Neural cell (in vitro differentiated cells): Measurements from ENCODE around the gene TRIM25. TPM values are rescaled to one million over a fixed set of nuclear protein-coding genes. Genes with fewer than 3 reads are reported as not detected.

ENCODE experiments used
- H2AFZ ChIP-seq: fragments of 200-600, 300-800 bp; sonication (generic), shearing (Covaris generic); 2 replicates; pipeline ENCODE4 v1.6.0; 2014; ENCODE audit warnings: low read depth, mild to moderate bottlenecking, antibody characterized with exemption, low read length, moderate library complexity
- H3F3A ChIP-seq: fragments of 200-600 bp; shearing (Covaris generic); 2 replicates; pipeline ENCODE4 v1.6.1; 2016; ENCODE audit warnings: mild to moderate bottlenecking, moderate library complexity, mixed read lengths, antibody characterized with exemption, low read length; ENCODE audit not compliant: insufficient read depth, poor library complexity, severe bottlenecking
- H3K27ac ChIP-seq: fragments of 200-600, 300-800 bp; sonication (generic), shearing (Covaris generic); 2 replicates; pipeline ENCODE4 v1.5.1; 2014; ENCODE audit warnings: mild to moderate bottlenecking, low read length, moderate library complexity
- H3K27me3 ChIP-seq: fragments of 300-800, 200-600 bp; sonication (generic), shearing (Covaris generic); 2 replicates; pipeline ENCODE4 v1.6.0; 2014; ENCODE audit warnings: mild to moderate bottlenecking, low read depth, low read length, moderate library complexity; ENCODE audit not compliant: insufficient read depth
- H3K36me3 ChIP-seq: fragments of 300-800, 200-600 bp; sonication (generic), shearing (Covaris generic); 2 replicates; pipeline ENCODE4 v1.5.1; 2014; ENCODE audit warnings: mild to moderate bottlenecking, antibody characterized with exemption, low read length, moderate library complexity; ENCODE audit not compliant: insufficient read depth
- H3K4me2 ChIP-seq: fragments of 300-800, 200-600 bp; sonication (generic), shearing (Covaris generic); 2 replicates; pipeline ENCODE4 v1.6.0; 2014; ENCODE audit warnings: mild to moderate bottlenecking, low read length
- H3K4me3 ChIP-seq: fragments of 300-800, 200-600 bp; sonication (generic), shearing (Covaris generic); 2 replicates; pipeline ENCODE4 v1.5.1; 2014; ENCODE audit warnings: mild to moderate bottlenecking, low read length, moderate library complexity
- H3K79me2 ChIP-seq: fragments of 200-600 bp; shearing (Covaris generic); replicated peaks from 2 replicates; pipeline ENCODE4 v1.6.0; 2014; ENCODE audit warnings: mild to moderate bottlenecking, low read length, moderate library complexity; ENCODE audit not compliant: insufficient read depth
- H3K9ac ChIP-seq: fragments of 300-800, 200-600 bp; sonication (generic), shearing (Covaris generic); 2 replicates; pipeline ENCODE4 v1.6.1; 2016; ENCODE audit warnings: mild to moderate bottlenecking, low read length, mixed read lengths
- H3K9me2 ChIP-seq: fragments of 200-600 bp; shearing (Covaris generic); 2 replicates; pipeline ENCODE4 v1.6.1; 2016; ENCODE audit warnings: mild to moderate bottlenecking, low read length, mixed read lengths; ENCODE audit not compliant: insufficient read depth
- H3K9me3 ChIP-seq: fragments of 200-600, 300-800 bp; sonication (generic), shearing (Covaris generic); 2 replicates; pipeline ENCODE4 v1.6.1; 2016; ENCODE audit warnings: mild to moderate bottlenecking, mixed run types, low read length, moderate library complexity, mixed read lengths
- H4K20me1 ChIP-seq: fragments of 200-600 bp; shearing (Covaris generic); 2 replicates; pipeline ENCODE4 v1.6.1; 2016; ENCODE audit warnings: mild to moderate bottlenecking, mixed run types; ENCODE audit not compliant: insufficient read depth
- EP300 ChIP-seq: fragments of 450-650 bp; conservative IDR thresholded peaks from 2 replicates; pipeline ENCODE4 v1.6.1; 2014; ENCODE audit warnings: antibody characterized with exemption, mild to moderate bottlenecking, moderate library complexity; ENCODE audit not compliant: poor library complexity, severe bottlenecking
- EZH2 ChIP-seq: fragments of 200-600, 300-800 bp; shearing (Covaris generic), sonication (generic); IDR thresholded peaks from 2 replicates; pipeline ENCODE4 v1.6.1; 2014; ENCODE audit warnings: antibody characterized with exemption, low read length, borderline replicate concordance, mild to moderate bottlenecking; ENCODE audit not compliant: insufficient read depth, poor library complexity, severe bottlenecking
- MXI1 ChIP-seq: fragments of 450-650 bp; conservative IDR thresholded peaks from 2 replicates; pipeline ENCODE4 v1.6.1; 2014; ENCODE audit warnings: antibody characterized with exemption, mild to moderate bottlenecking; ENCODE audit not compliant: poor library complexity, severe bottlenecking
- POLR2AphosphoS5 ChIP-seq: IDR thresholded peaks from 2 replicates; pipeline ENCODE4 v1.6.1; 2012
- RAD21 ChIP-seq: fragments of 450-650 bp; conservative IDR thresholded peaks from 2 replicates; pipeline ENCODE4 v1.6.1; 2014; ENCODE audit warnings: antibody characterized with exemption, mild to moderate bottlenecking, moderate library complexity
- SMC3 ChIP-seq: fragments of 450-650 bp; conservative IDR thresholded peaks from 2 replicates; pipeline ENCODE4 v1.6.1; 2014; ENCODE audit warnings: antibody characterized with exemption, mild to moderate bottlenecking, moderate library complexity; ENCODE audit not compliant: poor library complexity
- TAF1 ChIP-seq: IDR thresholded peaks from 2 replicates; pipeline ENCODE4 v1.6.1; 2012; ENCODE audit warnings: low read depth
- polyA plus RNA-seq: library from polyadenylated mRNA; depleted of rRNA; stranded (reverse); fragments of >200 nt; gene quantifications from 2 replicates; pipeline ENCODE4 v1.2.3, GENCODE V29; 2014
- small RNA-seq, 3 experiments: library from RNA; depleted of rRNA; stranded (forward); fragments of <200 nt; gene quantifications; one replicate each; pipeline ENCODE3, GENCODE V24; 2012
- TF ChIP-seq, protein P1 (sequence below): IDR thresholded peaks from 2 replicates; pipeline ENCODE4 v1.6.1; 2012; ENCODE audit warnings: borderline replicate concordance
- TF ChIP-seq, protein P2 (sequence below): fragments of 450-650 bp; IDR thresholded peaks from 2 replicates; pipeline ENCODE4 v1.5.1; 2014; ENCODE audit warnings: antibody characterized with exemption, mild to moderate bottlenecking, moderate library complexity; ENCODE audit not compliant: poor library complexity, severe bottlenecking

Gene TRIM25
- polyA plus RNA-seq, 1 donor from 2014 or later = 1.7 TPM

DNA sequence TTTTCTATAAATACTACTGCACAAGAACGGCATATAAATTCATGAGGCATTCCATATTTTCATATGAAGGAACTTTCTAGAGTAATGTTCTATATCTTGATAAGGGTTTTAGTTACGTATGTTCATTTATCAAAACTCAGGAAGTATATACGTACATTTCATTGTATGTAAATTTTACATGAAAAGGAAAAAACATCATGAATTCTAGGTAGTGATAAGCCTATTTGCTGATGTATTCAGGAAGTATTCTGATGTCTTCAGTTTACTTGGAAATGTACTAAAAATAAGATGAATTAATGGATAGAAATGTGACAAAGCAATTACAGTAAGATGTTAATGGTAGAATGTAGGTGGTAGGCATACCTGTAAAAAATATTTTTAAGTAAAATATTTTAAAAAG lies 75.2 kb downstream of the TRIM25 start:
- TF ChIP-seq, protein P1, sequence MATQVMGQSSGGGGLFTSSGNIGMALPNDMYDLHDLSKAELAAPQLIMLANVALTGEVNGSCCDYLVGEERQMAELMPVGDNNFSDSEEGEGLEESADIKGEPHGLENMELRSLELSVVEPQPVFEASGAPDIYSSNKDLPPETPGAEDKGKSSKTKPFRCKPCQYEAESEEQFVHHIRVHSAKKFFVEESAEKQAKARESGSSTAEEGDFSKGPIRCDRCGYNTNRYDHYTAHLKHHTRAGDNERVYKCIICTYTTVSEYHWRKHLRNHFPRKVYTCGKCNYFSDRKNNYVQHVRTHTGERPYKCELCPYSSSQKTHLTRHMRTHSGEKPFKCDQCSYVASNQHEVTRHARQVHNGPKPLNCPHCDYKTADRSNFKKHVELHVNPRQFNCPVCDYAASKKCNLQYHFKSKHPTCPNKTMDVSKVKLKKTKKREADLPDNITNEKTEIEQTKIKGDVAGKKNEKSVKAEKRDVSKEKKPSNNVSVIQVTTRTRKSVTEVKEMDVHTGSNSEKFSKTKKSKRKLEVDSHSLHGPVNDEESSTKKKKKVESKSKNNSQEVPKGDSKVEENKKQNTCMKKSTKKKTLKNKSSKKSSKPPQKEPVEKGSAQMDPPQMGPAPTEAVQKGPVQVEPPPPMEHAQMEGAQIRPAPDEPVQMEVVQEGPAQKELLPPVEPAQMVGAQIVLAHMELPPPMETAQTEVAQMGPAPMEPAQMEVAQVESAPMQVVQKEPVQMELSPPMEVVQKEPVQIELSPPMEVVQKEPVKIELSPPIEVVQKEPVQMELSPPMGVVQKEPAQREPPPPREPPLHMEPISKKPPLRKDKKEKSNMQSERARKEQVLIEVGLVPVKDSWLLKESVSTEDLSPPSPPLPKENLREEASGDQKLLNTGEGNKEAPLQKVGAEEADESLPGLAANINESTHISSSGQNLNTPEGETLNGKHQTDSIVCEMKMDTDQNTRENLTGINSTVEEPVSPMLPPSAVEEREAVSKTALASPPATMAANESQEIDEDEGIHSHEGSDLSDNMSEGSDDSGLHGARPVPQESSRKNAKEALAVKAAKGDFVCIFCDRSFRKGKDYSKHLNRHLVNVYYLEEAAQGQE = no peak
- TF ChIP-seq TAF1 (no peak), EZH2 (no peak), MXI1 (no peak), RAD21 (no peak), SMC3 (no peak), EP300 (no peak), POLR2AphosphoS5 (no peak)
- TF ChIP-seq, protein P2, sequence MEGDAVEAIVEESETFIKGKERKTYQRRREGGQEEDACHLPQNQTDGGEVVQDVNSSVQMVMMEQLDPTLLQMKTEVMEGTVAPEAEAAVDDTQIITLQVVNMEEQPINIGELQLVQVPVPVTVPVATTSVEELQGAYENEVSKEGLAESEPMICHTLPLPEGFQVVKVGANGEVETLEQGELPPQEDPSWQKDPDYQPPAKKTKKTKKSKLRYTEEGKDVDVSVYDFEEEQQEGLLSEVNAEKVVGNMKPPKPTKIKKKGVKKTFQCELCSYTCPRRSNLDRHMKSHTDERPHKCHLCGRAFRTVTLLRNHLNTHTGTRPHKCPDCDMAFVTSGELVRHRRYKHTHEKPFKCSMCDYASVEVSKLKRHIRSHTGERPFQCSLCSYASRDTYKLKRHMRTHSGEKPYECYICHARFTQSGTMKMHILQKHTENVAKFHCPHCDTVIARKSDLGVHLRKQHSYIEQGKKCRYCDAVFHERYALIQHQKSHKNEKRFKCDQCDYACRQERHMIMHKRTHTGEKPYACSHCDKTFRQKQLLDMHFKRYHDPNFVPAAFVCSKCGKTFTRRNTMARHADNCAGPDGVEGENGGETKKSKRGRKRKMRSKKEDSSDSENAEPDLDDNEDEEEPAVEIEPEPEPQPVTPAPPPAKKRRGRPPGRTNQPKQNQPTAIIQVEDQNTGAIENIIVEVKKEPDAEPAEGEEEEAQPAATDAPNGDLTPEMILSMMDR = no peak
- Histone ChIP-seq H3K9me3 (no peaks in the 10 kb centered on the region), H3K4me3 (peak overlapping the region; percentile 92), H3K9me2 (no peaks in the 10 kb centered on the region), H3F3A (peaks cover 6% of the 10 kb centered on the region), H2AFZ (no peak overlapping the region), H4K20me1 (no peaks in the 10 kb centered on the region), H3K27me3 (no peaks in the 10 kb centered on the region), H3K27ac (no peak overlapping the region), H3K4me2 (no peak overlapping the region), H3K36me3 (no peaks in the 10 kb centered on the region), H3K79me2 (peaks cover 5% of the 10 kb centered on the region), H3K9ac (no peak overlapping the region)

Small RNA genes within 50 kb of the gene (small RNA-seq; reads per million reads assigned to genes)
- gene AC015912.2 (0 reads per million in 3 experiments), gene RNU6-1158P (0 reads per million in 3 experiments)

Other genes with a start within 250 kb of the TRIM25 start
- gene C17orf67, start 80.1 kb downstream of the TRIM25 start, polyA plus RNA-seq = 0.15 and 1.5 TPM in 2 replicates
- gene DGKE, start 79.9 kb downstream of the TRIM25 start, polyA plus RNA-seq = 13.0 and 16.6 TPM in 2 replicates
- gene COIL, start 47.0 kb upstream of the TRIM25 start, polyA plus RNA-seq = 39.1 and 41.1 TPM in 2 replicates
- gene SCPEP1, start 64.1 kb upstream of the TRIM25 start, polyA plus RNA-seq = 1.1 and 2.6 TPM in 2 replicates
- 26.8 and 38.7 TPM in 2 replicates for gene AKAP1, start 171.2 kb upstream of the TRIM25 start, polyA plus RNA-seq